ENCODE measurements around the gene IL17RD. TPM values are rescaled to one million over a fixed set of nuclear protein-coding genes. Genes with fewer than 3 reads are reported as not detected.

The IL17RD gene
- total RNA-seq, 1 donor from 2014 or later, result 0.51 TPM

- DNase-seq, result peak; percentile 49
These were observed 6.1 kb downstream of the IL17RD start for GRCh38 chr3:57158813-57159738.

GRCh38 chr3:57158325-57158724 is 6.8 kb downstream of the IL17RD start:
- DNase-seq, result no peak

GRCh38 chr3:57157545-57157944 is 7.6 kb downstream of the IL17RD start:
- no peak for DNase-seq

- no peak for DNase-seq
These were observed 9.9 kb downstream of the IL17RD start for GRCh38 chr3:57155310-57155643.

GRCh38 chr3:57154470-57155309 is 10.5 kb downstream of the IL17RD start:
- no peak for DNase-seq

- DNase-seq, result no peak
These were observed 12.7 kb downstream of the IL17RD start for GRCh38 chr3:57152151-57153143.

GRCh38 chr3:57151749-57152148 is 13.4 kb downstream of the IL17RD start:
- DNase-seq, result no peak

GRCh38 chr3:57151021-57151449 is 14.1 kb downstream of the IL17RD start:
- DNase-seq, result peak; percentile 63

GRCh38 chr3:57150113-57150581 is 15.0 kb downstream of the IL17RD start:
- no peak for DNase-seq

GRCh38 chr3:57147071-57147470 is 18.1 kb downstream of the IL17RD start:
- DNase-seq, result no peak

GRCh38 chr3:57145852-57146251 is 19.3 kb downstream of the IL17RD start:
- no peak for DNase-seq

- DNase-seq, result no peak
These were observed 20.2 kb downstream of the IL17RD start for GRCh38 chr3:57144952-57145351.

- DNase-seq, result no peak
These were observed 21.2 kb downstream of the IL17RD start for GRCh38 chr3:57143886-57144459.

GRCh38 chr3:57142411-57142723 is 22.8 kb downstream of the IL17RD start:
- DNase-seq, result no peak

- no peak for DNase-seq
These were observed 23.3 kb downstream of the IL17RD start for GRCh38 chr3:57141719-57142410.

GRCh38 chr3:57140894-57141293 is 24.3 kb downstream of the IL17RD start:
- DNase-seq, result no peak

- peak; percentile 20 for DNase-seq
These were observed 29.0 kb downstream of the IL17RD start for GRCh38 chr3:57135964-57136719.

GRCh38 chr3:57133157-57133556 is 32.0 kb downstream of the IL17RD start:
- DNase-seq, result no peak

GRCh38 chr3:57132674-57133073 is 32.5 kb downstream of the IL17RD start:
- DNase-seq, result no peak

GRCh38 chr3:57131210-57131588 is 34.0 kb downstream of the IL17RD start:
- DNase-seq, result no peak
